GM23248 (cell line): ENCODE data around the gene AKT3. TPM values are rescaled to one million over a fixed set of nuclear protein-coding genes. Genes with fewer than 3 reads are reported as not detected.
"Not testable (repeated sequence)": the region's sequence is repeated elsewhere in the genome, so short reads cannot be mapped to it uniquely, and the experiment has no call there.

Source experiments
- DNase-seq: peaks from one replicate; pipeline ENCODE4 v3.0.0-alpha.2; 2015
- H2AFZ ChIP-seq: fragments of 200-600 bp; sonication (generic); 2 replicates; pipeline ENCODE4 v1.6.1; 2016; ENCODE audit warnings: antibody characterized with exemption
- H3F3A ChIP-seq: fragments of 200-600 bp; sonication (generic); 2 replicates; pipeline ENCODE4 v1.6.1; 2016; ENCODE audit warnings: mild to moderate bottlenecking, antibody characterized with exemption, mixed run types; ENCODE audit not compliant: insufficient read depth
- H3K27ac ChIP-seq: fragments of 200-600 bp; sonication (generic); 2 replicates; pipeline ENCODE4 v1.5.1; 2016; ENCODE audit warnings: mild to moderate bottlenecking
- H3K27me3 ChIP-seq: fragments of 200-600 bp; sonication (generic); replicated peaks from 2 replicates; pipeline ENCODE4 v1.6.1; 2016; ENCODE audit warnings: mild to moderate bottlenecking; ENCODE audit not compliant: insufficient read depth
- H3K36me3 ChIP-seq: fragments of 200-600 bp; sonication (generic); 2 replicates; pipeline ENCODE4 v1.6.1; 2016; ENCODE audit warnings: low read depth, mild to moderate bottlenecking
- H3K4me1 ChIP-seq: fragments of 200-600 bp; sonication (generic); 2 replicates; pipeline ENCODE4 v1.6.1; 2016; ENCODE audit warnings: mild to moderate bottlenecking; ENCODE audit not compliant: insufficient read depth
- H3K4me2 ChIP-seq: fragments of 200-600 bp; sonication (generic); one replicate; pipeline ENCODE4 v1.6.1; 2016; ENCODE audit warnings: mild to moderate bottlenecking; ENCODE audit not compliant: unreplicated experiment
- H3K4me3 ChIP-seq: fragments of 200-600 bp; sonication (generic); 2 replicates; pipeline ENCODE4 v1.5.1; 2016; ENCODE audit warnings: mild to moderate bottlenecking
- H3K79me2 ChIP-seq: fragments of 200-600 bp; sonication (generic); 2 replicates; pipeline ENCODE4 v1.6.1; 2016; ENCODE audit warnings: mild to moderate bottlenecking; ENCODE audit not compliant: insufficient read depth
- H3K9ac ChIP-seq: fragments of 200-600 bp; sonication (generic); 2 replicates; pipeline ENCODE4 v1.6.1; 2016; ENCODE audit warnings: mild to moderate bottlenecking
- H3K9me2 ChIP-seq: fragments of 200-600 bp; sonication (generic); 2 replicates; pipeline ENCODE4 v1.6.1; 2016; ENCODE audit warnings: mixed run types, mild to moderate bottlenecking, moderate library complexity; ENCODE audit not compliant: insufficient read depth
- H3K9me3 ChIP-seq: fragments of 200-600 bp; sonication (generic); one replicate; pipeline ENCODE4 v1.6.1; 2017; ENCODE audit warnings: low read depth
- H4K20me1 ChIP-seq: fragments of 200-600 bp; sonication (generic); 2 replicates; pipeline ENCODE4 v1.6.0; 2016; ENCODE audit not compliant: insufficient read depth
- EZH2 ChIP-seq: fragments of 200-600 bp; sonication (generic); IDR thresholded peaks from 2 replicates; pipeline ENCODE4 v1.6.1; 2018; ENCODE audit warnings: antibody characterized with exemption, mild to moderate bottlenecking; ENCODE audit not compliant: insufficient read depth, poor library complexity, severe bottlenecking
- EZH2phosphoT487 ChIP-seq: fragments of 200-600 bp; sonication (generic); IDR thresholded peaks from 2 replicates; pipeline ENCODE4 v1.6.1; 2018; ENCODE audit warnings: antibody characterized with exemption, moderate library complexity, mild to moderate bottlenecking, low read depth; ENCODE audit not compliant: insufficient read depth
- WGBS, 2 experiments: methylation state at CpG; one replicate each; pipeline ENCODE4 v1.1.6; 2015 to 2017; ENCODE audit warnings: low lambda C conversion rate in 2 of 2, low coverage in 1 of 2; ENCODE audit errors: missing lambda C conversion rate in 2 of 2; 5-methylcytosine and 5-hydroxymethylcytosine counted together
- in situ Hi-C: fragments of 300-500 bp; cut with MboI; formaldehyde crosslinking; loops from 2 replicates; pipeline ENCODE4 v1.15.0; 2020
- polyA plus RNA-seq: library from polyadenylated mRNA; unstranded; fragments of >200 nt; fragmentation: Nextera tagmentation; extraction: Ambion mirVana; gene quantifications from 2 replicates; pipeline ENCODE4 v1.2.1, GENCODE V29; 2016
- total RNA-seq: library from RNA; depleted of rRNA; stranded (reverse); fragments of >200 nt; shearing (Covaris generic); gene quantifications from 2 replicates; pipeline ENCODE4 v1.2.3, GENCODE V29; 2014

The AKT3 gene
- total and polyA plus RNA-seq, 2 experiments from 2014 or later = 9.1 to 31.2 TPM

DNA sequence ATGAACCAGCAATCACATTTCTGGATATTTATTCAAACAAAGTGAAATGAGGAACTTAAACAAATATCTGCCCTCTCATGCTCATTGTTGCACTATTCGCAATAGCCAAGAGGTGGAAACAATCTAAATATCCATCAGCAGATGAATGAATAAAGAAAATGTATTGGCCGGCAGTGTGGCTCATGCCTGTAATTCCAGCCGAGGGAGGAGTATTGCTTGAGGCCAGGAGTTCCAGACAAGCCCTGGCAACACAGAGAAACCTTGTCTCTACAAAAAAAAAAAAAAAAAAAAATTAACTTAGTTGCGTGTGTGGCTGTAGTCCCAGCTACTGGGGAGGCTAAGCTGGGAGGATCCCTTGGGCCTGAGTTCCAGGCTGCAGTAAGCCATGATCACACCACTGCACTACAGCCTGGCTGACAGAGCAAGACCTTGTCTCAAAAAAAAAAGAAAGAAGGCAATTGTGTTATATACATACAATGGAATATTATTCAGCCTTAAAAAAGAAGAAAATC is 191.4 kb downstream of the AKT3 start:
- no peaks in the 10 kb centered on the region for H4K20me1 ChIP-seq
- H3K9me2 ChIP-seq = no peaks in the 10 kb centered on the region
- TF ChIP-seq EZH2phosphoT487 (no peak), EZH2 (no peak)
- H3K4me3 ChIP-seq = no peak overlapping the region
- no peaks in the 10 kb centered on the region for H3K9me3 ChIP-seq
- WGBS, 2 experiments = 97% methylated on average over 4 of the region's 4 CpGs
- H3K9ac ChIP-seq = no peak overlapping the region
- in situ Hi-C loops = no loop called here
- H3K79me2 ChIP-seq = peaks cover 49% of the 10 kb centered on the region
- H3K4me1 ChIP-seq = no peaks in the 10 kb centered on the region
- H3K27me3 ChIP-seq = no peaks in the 10 kb centered on the region
- H3K27ac ChIP-seq = no peak overlapping the region
- DNase-seq = no peak
- no peak overlapping the region for H3K4me2 ChIP-seq
- peaks cover 18% of the 10 kb centered on the region for H3K36me3 ChIP-seq
- H2AFZ ChIP-seq = no peak overlapping the region
- H3F3A ChIP-seq = no peaks in the 10 kb centered on the region

- WGBS, 2 experiments = 93 to 97% methylated on average over 1 of the region's 1 CpG
- no peak overlapping the region for H3K4me3 ChIP-seq
- no peak for DNase-seq
- no peaks in the 10 kb centered on the region for H3K9me2 ChIP-seq
- no peak overlapping the region for H2AFZ ChIP-seq
- TF ChIP-seq EZH2phosphoT487 (no peak), EZH2 (no peak)
- in situ Hi-C loops = no loop called here
- peaks cover 15% of the 10 kb centered on the region for H3K36me3 ChIP-seq
- H3K27ac ChIP-seq = no peak overlapping the region
- peaks cover 58% of the 10 kb centered on the region for H3K79me2 ChIP-seq
- no peak overlapping the region for H3K4me2 ChIP-seq
- H3K4me1 ChIP-seq = no peaks in the 10 kb centered on the region
- H3K27me3 ChIP-seq = no peaks in the 10 kb centered on the region
- no peaks in the 10 kb centered on the region for H3F3A ChIP-seq
- no peaks in the 10 kb centered on the region for H4K20me1 ChIP-seq
- H3K9me3 ChIP-seq = no peaks in the 10 kb centered on the region
- no peak overlapping the region for H3K9ac ChIP-seq
These were observed 192.2 kb downstream of the AKT3 start for GRCh38 chr1:243657793-243658192.

DNA sequence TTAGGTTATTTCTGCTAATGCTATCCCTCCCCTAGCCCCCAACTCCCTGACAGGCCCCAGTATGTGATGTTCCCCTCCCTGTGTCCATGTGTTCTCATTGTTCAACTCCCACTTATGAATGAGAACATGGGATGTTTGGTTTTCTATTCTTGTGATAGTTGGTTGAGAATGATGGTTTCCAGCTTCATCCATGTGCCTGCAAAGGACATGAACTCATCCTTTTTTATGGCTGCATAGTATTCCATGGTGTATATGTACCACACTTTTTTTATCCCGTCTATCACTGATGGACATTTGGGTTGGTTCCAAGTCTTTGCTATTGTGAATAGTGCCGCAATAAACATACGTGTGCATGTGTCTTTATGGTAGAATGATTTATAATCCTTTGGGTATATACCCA is 200.5 kb downstream of the AKT3 start:
- H3K9me3 ChIP-seq, H3F3A ChIP-seq, H3K4me2 ChIP-seq, H3K27ac ChIP-seq, in situ Hi-C loops, DNase-seq, H3K4me3 ChIP-seq, H3K4me1 ChIP-seq, H3K27me3 ChIP-seq, H3K9ac ChIP-seq, H2AFZ ChIP-seq, H3K9me2 ChIP-seq, H4K20me1 ChIP-seq: not testable (repeated sequence)
- 94 to 100% methylated on average over 3 of the region's 3 CpGs for WGBS, 2 experiments
- H3K79me2 ChIP-seq = peaks cover 25% of the 10 kb centered on the region; the same call in 1 of the 2 replicates
- H3K36me3 ChIP-seq = peaks cover 33% of the 10 kb centered on the region

DNA sequence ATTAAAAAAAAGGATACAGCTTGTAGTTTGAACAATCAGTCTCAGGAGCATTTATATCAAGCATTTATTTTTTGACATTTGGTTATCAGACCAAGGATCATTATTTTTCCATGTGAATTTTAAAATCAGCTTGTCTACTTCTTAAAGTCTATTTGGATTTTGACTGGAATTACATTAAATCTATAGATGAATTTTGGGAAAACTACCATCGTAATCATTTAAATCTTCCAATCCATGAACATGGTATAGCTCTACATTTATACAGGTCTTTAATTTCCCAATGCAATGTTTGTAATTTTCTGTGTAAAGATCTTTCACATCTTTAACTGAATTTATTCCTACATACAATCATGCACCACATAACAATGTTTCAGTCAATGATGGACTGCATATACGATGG is 203.2 kb downstream of the AKT3 start:
- H3K27ac ChIP-seq = no peak overlapping the region
- no peaks in the 10 kb centered on the region for H4K20me1 ChIP-seq
- 96 to 100% methylated on average over 2 of the region's 2 CpGs for WGBS, 2 experiments
- no peaks in the 10 kb centered on the region for H3K27me3 ChIP-seq
- in situ Hi-C loops = no loop called here
- peaks cover 35% of the 10 kb centered on the region for H3K36me3 ChIP-seq
- peaks cover 5% of the 10 kb centered on the region; the same call in 1 of the 2 replicates for H3F3A ChIP-seq
- H3K9ac ChIP-seq = no peak overlapping the region
- H2AFZ ChIP-seq = no peak overlapping the region
- DNase-seq = no peak
- H3K4me1 ChIP-seq = 0 out of 2 replicates have a peak, but pooled peaks cover 6% of the 10 kb centered on the region
- no peak for TF ChIP-seq EZH2phosphoT487
- no peak for TF ChIP-seq EZH2
- no peak overlapping the region for H3K4me3 ChIP-seq
- peaks cover 6% of the 10 kb centered on the region for H3K9me3 ChIP-seq
- H3K4me2 ChIP-seq = no peak overlapping the region
- no peaks in the 10 kb centered on the region; the same call in 1 of the 2 replicates for H3K9me2 ChIP-seq
- peaks cover 3% of the 10 kb centered on the region; the same call in 1 of the 2 replicates for H3K79me2 ChIP-seq

DNA sequence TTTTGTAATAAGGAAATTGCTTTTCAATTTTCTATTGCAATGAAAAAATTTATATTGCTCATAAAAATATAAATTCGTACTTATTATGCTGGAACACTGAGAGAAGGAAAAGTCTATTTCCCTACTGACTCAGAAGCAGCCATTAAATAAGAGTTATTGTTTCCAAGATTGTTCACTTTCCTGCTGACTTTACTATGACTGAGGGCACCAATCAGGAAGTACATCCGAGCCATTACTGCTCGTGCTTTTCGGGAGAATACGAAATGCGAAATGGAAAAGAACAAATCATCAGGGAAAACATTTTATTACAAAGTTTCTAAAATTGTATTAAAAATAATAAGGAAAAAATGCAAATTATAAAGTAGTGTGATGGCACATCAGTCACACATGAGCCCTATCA is 204.8 kb downstream of the AKT3 start:
- TF ChIP-seq EZH2 = no peak
- TF ChIP-seq EZH2phosphoT487 = no peak
- Histone ChIP-seq H3K79me2 (peaks cover 8% of the 10 kb centered on the region; the same call in 1 of the 2 replicates), H3K9me2 (no peaks in the 10 kb centered on the region; the same call in 1 of the 2 replicates), H2AFZ (no peak overlapping the region), H3K27me3 (no peaks in the 10 kb centered on the region), H3K4me3 (no peak overlapping the region), H3K9ac (no peak overlapping the region), H3K36me3 (peaks cover 35% of the 10 kb centered on the region), H3K9me3 (peaks cover 6% of the 10 kb centered on the region), H3K4me1 (0 out of 2 replicates have a peak, but pooled peaks cover 6% of the 10 kb centered on the region), H3F3A (peaks cover 5% of the 10 kb centered on the region; the same call in 1 of the 2 replicates), H3K27ac (no peak overlapping the region), H4K20me1 (no peaks in the 10 kb centered on the region), H3K4me2 (no peak overlapping the region)
- in situ Hi-C loops = no loop called here
- WGBS, 2 experiments = 96 to 99% methylated on average over 6 of the region's 6 CpGs
- DNase-seq = no peak
